ENCODE results near the gene SRGAP1.

The SRGAP1 gene

DNA sequence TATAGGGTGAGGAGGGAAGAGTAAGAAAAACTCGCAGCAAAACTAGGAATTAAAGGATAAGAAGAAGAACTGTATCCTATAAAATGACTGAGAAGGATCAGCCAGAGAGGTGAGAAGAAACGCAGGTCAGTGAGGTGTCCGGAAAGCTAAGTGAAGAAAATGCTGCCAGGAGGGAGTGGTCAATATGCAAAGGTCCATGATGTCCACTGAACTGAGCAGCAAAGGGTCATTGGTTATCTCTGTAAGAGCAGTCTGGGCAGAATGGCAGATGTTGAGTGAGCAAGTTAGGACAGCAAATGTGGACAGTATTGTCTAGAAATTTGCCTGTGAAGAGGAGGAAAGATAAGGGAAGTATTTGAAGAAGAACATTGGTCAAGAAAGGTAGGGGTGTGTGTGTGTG, 155.4 kb downstream of the SRGAP1 start:
- Histone ChIP-seq H2AFZ (ENCODE audit: low read length) (no peak overlapping the region), H3K79me2 (ENCODE audit: low read length) (no peaks in the 10 kb centered on the region), H3K27ac (ENCODE audit: low read length) (no peak overlapping the region), H3K4me2 (ENCODE audit: low read depth, low read length) (no peak overlapping the region), H3K4me1 (ENCODE audit: low read length) (no peaks in the 10 kb centered on the region), H3K27me3 (replicated peaks; ENCODE audit: insufficient read depth, low read length) (no peaks in the 10 kb centered on the region), H3K9me2 (replicated peaks; ENCODE audit: insufficient read depth, low read length) (no peaks in the 10 kb centered on the region), H3K9me3 (replicated peaks; ENCODE audit: insufficient read depth, low read length) (no peaks in the 10 kb centered on the region), H3F3A (ENCODE audit: insufficient read depth, low read length) (no peaks in the 10 kb centered on the region), H3K9ac (ENCODE audit: low read length) (no peak overlapping the region), H3K36me3 (replicated peaks; ENCODE audit: insufficient read depth, low read length) (no peaks in the 10 kb centered on the region), H4K20me1 (ENCODE audit: insufficient read depth, low read length) (no peaks in the 10 kb centered on the region), H3K4me3 (ENCODE audit: low read length) (no peak overlapping the region)
- no peak for DNase-seq
- no peak for TF ChIP-seq EZH2 (optimal IDR thresholded peaks at IDR 0.05; ENCODE audit: low read depth, low read length)
- TF ChIP-seq, protein P1, sequence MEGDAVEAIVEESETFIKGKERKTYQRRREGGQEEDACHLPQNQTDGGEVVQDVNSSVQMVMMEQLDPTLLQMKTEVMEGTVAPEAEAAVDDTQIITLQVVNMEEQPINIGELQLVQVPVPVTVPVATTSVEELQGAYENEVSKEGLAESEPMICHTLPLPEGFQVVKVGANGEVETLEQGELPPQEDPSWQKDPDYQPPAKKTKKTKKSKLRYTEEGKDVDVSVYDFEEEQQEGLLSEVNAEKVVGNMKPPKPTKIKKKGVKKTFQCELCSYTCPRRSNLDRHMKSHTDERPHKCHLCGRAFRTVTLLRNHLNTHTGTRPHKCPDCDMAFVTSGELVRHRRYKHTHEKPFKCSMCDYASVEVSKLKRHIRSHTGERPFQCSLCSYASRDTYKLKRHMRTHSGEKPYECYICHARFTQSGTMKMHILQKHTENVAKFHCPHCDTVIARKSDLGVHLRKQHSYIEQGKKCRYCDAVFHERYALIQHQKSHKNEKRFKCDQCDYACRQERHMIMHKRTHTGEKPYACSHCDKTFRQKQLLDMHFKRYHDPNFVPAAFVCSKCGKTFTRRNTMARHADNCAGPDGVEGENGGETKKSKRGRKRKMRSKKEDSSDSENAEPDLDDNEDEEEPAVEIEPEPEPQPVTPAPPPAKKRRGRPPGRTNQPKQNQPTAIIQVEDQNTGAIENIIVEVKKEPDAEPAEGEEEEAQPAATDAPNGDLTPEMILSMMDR (IDR thresholded peaks at IDR 0.05; ENCODE audit: low read length) = no peak
- TF ChIP-seq EZH2phosphoT487 (IDR thresholded peaks at IDR 0.05; ENCODE audit: low read length) = no peak

DNA sequence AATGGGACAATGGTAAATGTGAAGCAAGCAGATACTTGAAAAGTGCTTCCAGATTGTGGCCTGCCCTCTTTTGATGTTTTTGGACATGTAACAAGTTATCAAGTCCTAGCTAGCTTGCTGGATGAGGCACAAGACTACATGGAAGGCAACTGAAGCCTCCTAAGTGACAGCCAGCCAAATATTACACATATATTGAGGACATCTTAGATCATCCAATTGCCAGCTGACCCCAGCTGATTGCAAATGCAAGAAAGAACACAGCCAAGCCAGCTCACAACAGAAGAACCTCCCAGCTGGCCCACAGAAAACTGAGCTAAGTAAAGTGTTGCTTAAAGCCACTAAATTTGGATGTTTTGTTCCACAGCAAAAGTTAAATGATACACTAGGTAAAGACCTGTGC, 156.9 kb downstream of the SRGAP1 start:
- no peaks in the 10 kb centered on the region for H3F3A ChIP-seq (ENCODE audit: insufficient read depth, low read length)
- no peak overlapping the region for H2AFZ ChIP-seq (ENCODE audit: low read length)
- no peaks in the 10 kb centered on the region for H3K9me3 ChIP-seq (replicated peaks; ENCODE audit: insufficient read depth, low read length)
- H3K9ac ChIP-seq (ENCODE audit: low read length) = no peak overlapping the region
- H3K4me2 ChIP-seq (ENCODE audit: low read depth, low read length) = no peak overlapping the region
- H3K4me1 ChIP-seq (ENCODE audit: low read length) = no peaks in the 10 kb centered on the region
- no peaks in the 10 kb centered on the region for H3K36me3 ChIP-seq (replicated peaks; ENCODE audit: insufficient read depth, low read length)
- H3K27ac ChIP-seq (ENCODE audit: low read length) = no peak overlapping the region
- H4K20me1 ChIP-seq (ENCODE audit: insufficient read depth, low read length) = no peaks in the 10 kb centered on the region
- TF ChIP-seq EZH2 (optimal IDR thresholded peaks at IDR 0.05; ENCODE audit: low read depth, low read length) (no peak), EZH2phosphoT487 (IDR thresholded peaks at IDR 0.05; ENCODE audit: low read length) (no peak)
- TF ChIP-seq, protein P1 (IDR thresholded peaks at IDR 0.05; ENCODE audit: low read length) = no peak
- H3K27me3 ChIP-seq (replicated peaks; ENCODE audit: insufficient read depth, low read length) = no peaks in the 10 kb centered on the region
- no peaks in the 10 kb centered on the region for H3K79me2 ChIP-seq (ENCODE audit: low read length)
- no peak overlapping the region for H3K4me3 ChIP-seq (ENCODE audit: low read length)
- no peak for DNase-seq
- no peaks in the 10 kb centered on the region for H3K9me2 ChIP-seq (replicated peaks; ENCODE audit: insufficient read depth, low read length)

DNA sequence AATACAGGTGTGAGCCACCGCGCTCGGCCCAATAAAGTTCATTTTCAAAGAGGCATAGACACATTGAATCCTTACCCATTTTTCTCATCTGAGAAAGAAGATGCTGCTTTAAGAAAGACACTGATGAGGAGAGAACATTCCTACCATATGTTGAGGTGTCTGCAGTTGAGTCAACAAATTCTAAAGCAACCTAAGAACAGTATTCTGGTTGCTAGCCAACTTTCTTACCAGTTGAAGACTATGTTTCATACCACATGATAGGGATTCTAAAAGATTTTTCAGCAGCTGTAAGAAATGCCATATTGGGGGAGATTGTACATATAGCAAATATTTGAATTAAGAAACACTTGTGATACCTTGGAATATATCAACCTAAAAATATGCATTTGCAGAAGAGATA, 160.1 kb downstream of the SRGAP1 start:
- Histone ChIP-seq H4K20me1 (ENCODE audit: insufficient read depth, low read length) (no peaks in the 10 kb centered on the region), H3F3A (ENCODE audit: insufficient read depth, low read length) (no peaks in the 10 kb centered on the region), H3K79me2 (ENCODE audit: low read length) (no peaks in the 10 kb centered on the region), H3K27ac (ENCODE audit: low read length) (no peak overlapping the region), H3K4me1 (ENCODE audit: low read length) (no peaks in the 10 kb centered on the region), H3K36me3 (replicated peaks; ENCODE audit: insufficient read depth, low read length) (no peaks in the 10 kb centered on the region), H3K9me3 (replicated peaks; ENCODE audit: insufficient read depth, low read length) (no peaks in the 10 kb centered on the region), H3K4me3 (ENCODE audit: low read length) (no peak overlapping the region), H3K4me2 (ENCODE audit: low read depth, low read length) (no peak overlapping the region), H3K9ac (ENCODE audit: low read length) (no peak overlapping the region), H3K27me3 (replicated peaks; ENCODE audit: insufficient read depth, low read length) (no peaks in the 10 kb centered on the region), H3K9me2 (replicated peaks; ENCODE audit: insufficient read depth, low read length) (no peaks in the 10 kb centered on the region), H2AFZ (ENCODE audit: low read length) (no peak overlapping the region)
- TF ChIP-seq, protein P1 (IDR thresholded peaks at IDR 0.05; ENCODE audit: low read length) = no peak
- TF ChIP-seq EZH2phosphoT487 (IDR thresholded peaks at IDR 0.05; ENCODE audit: low read length) = no peak
- TF ChIP-seq EZH2 (optimal IDR thresholded peaks at IDR 0.05; ENCODE audit: low read depth, low read length) = no peak
- no peak for DNase-seq
